Gastroesophageal sphincter (tissue), 3 donors: Measurements from ENCODE around the gene FYN.

Experiments
- CTCF ChIP-seq, 4 experiments: fragments of 200-600 bp in 2 of 4; fragments of 450-650 bp in 2 of 4; sonication (generic) in 1 of 4; IDR thresholded peaks; one replicate each; pipeline ENCODE4 v1.5.1; 2017 to 2019; ENCODE audit warnings: antibody characterized with exemption in 4 of 4, mild to moderate bottlenecking in 2 of 4, moderate library complexity in 2 of 4
- EP300 ChIP-seq: sonication (generic); formaldehyde crosslinking; IDR thresholded peaks from one replicate; pipeline ENCODE4 v1.6.1; 2017; ENCODE audit warnings: antibody characterized with exemption, mild to moderate bottlenecking
- POLR2A ChIP-seq, 2 donors: fragments of 450-650 bp; IDR thresholded peaks; one replicate each; pipeline ENCODE4 v1.6.1; 2017; ENCODE audit warnings: antibody characterized with exemption in 2 of 2, mild to moderate bottlenecking in 2 of 2, moderate library complexity in 1 of 2
- POLR2AphosphoS5 ChIP-seq: sonication (generic); formaldehyde crosslinking; IDR thresholded peaks from one replicate; pipeline ENCODE4 v1.6.1; 2017; ENCODE audit warnings: antibody characterized with exemption

GRCh38 chr6:111710439-111710838 is 162.8 kb downstream of the FYN start:
- no peak for TF ChIP-seq CTCF (IDR thresholded peaks at IDR 0.05)
- no peak for TF ChIP-seq EP300
- TF ChIP-seq POLR2A (IDR thresholded peaks at IDR 0.05) = no peak
- TF ChIP-seq POLR2AphosphoS5 = no peak
